NCI-H1436 treated with DMSO at 0.1 percent for 48 hours (cell line): Measurements from ENCODE around the gene BABAM1.

ENCODE experiments used
- DNase-seq: peaks from one replicate; lab custom pipeline; 2025; lab: John Stamatoyannopoulos, UW

Gene BABAM1

GRCh38 chr19:17266975-17267788, at the start of gene BABAM1:
TSS of gene BABAM1 (plus strand) at chr19:17267443. CDS start at chr19:17268807, 1,364 bp downstream.
- DNase-seq = peak; percentile 98

DNA sequence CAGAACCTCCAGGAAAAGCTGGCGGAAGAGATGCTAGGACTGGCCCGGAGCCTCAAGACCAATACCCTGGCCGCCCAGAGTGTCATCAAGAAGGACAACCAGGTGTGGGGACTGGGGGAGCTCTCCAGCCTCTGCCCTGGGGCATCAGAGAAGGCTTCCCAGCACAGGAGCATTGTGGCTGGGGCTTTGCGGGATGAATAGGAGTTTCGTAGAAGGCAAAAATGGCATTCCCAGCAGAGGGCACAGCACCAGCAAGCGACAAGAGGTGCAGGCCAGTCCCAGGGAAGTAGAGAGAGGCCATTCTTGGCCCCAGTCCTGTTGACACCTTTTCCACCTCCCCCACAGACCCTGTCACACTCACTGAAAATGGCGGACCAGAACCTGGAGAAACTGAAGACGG, 48.0 kb upstream of the BABAM1 start:
- DNase-seq = no peak

DNA sequence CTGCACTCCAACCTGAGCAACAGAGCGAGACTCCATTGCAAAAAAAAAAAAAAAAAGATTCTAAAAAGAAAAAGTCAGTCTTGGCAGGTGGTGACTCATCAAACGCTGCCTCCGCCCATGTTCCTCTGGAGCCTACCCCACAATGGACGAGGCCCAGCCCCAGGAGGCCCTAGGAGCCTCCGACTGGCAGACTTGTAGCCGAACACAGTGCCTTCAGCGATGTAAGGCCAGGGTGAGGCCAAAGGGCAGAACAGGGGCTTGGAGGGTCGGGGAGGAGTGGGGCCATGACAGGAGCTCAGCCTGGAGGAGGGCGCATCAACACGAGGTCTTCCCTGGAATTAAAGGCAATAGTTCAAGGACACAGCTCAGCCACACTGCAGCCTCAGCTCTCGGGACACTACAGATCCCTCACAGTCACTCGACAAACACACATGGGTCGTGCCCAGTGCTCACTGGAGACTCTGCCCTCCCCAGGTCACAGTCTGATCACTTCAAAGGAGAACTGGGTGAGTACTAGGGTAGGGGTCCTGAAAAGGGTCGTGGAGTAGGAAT, 47.0 kb upstream of the BABAM1 start:
- no peak for DNase-seq

GRCh38 chr19:17225053-17225452, 42.2 kb upstream of the BABAM1 start:
- no peak for DNase-seq

- peak; percentile 90 for DNase-seq
Observed at GRCh38 chr19:17226002-17226933, 41.0 kb upstream of the BABAM1 start, which contains the start of gene OCEL1. TSS of gene OCEL1 (plus strand) at chr19:17226226. CDS start at chr19:17226248, 22 bp downstream.

- DNase-seq = no peak
Observed at GRCh38 chr19:17227798-17228367, 39.4 kb upstream of the BABAM1 start.

DNA sequence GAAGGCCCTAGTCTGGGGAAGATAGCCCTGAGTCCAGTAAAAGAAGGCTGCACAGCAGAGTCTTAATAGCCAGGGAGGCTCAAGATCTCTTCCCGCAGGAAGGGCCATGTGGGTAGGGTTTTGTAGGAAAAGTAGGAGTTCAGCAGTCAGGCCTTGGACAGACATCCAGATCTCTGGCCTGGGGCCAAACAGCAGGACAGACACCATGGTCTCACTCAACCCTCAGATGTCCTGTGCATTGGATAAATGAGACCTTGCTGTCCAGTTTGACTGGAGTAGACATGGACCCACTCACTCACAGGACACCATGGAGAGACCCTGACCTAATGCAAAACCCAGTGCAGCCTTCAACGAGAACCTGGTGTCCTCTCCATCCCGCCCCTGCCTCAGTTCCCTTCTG, 37.4 kb upstream of the BABAM1 start:
- no peak for DNase-seq

- DNase-seq = no peak
Observed at GRCh38 chr19:17232258-17232657, 35.0 kb upstream of the BABAM1 start.

DNA sequence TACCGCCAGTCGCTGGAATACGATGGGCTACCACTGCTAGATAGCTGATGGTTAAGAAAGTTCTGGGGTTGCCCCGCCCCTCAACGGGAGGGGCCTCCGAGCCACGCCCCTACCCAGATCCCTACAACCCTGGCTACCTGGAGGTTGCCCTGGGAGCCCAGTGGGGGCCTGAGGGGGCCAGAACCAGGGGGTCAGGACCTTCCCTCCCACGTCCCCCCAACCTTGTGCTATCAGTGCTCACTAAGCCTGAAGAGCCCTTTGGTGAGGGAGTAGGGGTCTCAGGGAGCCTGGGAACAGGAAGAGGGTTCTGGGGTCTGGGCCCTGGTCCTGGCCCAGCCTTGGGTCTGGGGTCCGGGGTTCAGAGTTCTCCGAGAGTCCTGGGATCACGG, 32.3 kb upstream of the BABAM1 start:
- no peak for DNase-seq

DNA sequence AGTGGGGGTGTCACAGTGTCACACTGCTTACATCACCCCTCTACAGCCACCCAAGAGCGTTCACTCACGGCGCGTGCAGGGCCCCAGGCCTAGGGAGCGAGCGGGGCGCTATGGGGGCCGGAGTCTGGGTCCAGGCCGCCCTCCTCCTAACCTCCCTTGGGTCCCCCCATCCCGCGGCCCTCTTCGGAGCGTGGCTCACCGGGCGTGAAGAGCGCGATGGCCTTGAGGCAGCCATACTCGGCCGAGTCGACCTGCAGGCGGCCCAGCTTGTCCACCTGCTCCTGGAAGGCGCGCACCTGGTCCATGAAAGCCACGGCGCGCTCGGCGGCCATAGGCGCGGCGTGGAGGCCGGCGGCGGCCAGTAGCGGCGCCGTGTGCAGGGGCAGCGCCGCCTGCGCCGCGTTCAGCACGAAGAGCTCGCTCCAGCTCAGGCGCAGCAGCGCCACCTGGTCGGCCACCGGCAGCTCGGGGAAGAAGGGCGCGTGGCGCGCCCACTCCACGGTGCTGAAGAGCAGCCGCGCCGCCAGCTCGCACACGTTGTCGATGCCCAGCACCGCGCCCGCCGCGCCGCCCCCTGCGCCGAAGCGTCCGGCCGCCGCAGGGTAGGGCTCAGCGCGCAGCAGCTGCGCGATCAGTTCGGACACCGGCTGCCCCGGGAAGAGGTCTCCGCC, 31.8 kb upstream of the BABAM1 start:
- no peak for DNase-seq

DNA sequence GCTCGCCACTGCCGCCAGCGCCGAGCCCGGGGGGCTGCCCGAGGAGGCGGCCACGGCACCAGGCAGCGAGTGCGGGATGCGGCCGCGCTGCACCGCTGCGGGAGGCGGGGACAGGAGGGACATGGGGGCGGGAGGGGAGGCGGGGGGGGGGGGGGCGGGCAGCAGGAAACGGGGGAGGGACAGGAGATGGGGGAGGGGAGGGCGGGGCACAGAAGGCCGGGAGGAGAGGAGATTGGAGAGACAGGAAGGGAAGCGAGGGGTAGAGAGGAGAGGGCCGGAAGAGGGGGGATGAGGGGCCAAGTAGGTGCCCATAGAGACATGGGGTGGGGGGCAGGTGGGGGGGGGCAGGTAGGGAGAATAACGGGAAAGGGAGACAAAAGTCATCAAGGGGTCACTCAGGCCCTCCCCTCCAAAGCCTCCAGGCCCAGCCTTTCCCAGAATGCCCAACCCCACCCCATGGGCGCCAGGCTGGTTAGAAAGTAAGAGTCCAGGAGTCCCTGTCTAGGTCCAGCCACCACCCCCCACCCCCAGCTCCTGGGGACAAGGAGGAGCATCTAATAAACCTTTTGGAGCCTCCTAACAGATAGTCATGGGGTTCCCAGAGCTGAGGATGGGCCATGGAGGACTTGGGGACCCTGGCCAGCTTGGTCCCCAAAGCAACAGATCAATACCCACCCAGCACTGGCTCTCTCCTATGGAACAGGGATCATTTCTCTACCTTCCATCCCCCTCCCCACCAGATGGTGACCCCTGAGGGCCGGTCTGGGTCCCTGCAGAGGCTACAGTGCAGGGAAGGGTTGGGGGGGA, 31.1 kb upstream of the BABAM1 start:
- DNase-seq = no peak

- DNase-seq = no peak
Observed at GRCh38 chr19:17236811-17237543, 30.3 kb upstream of the BABAM1 start.

- no peak for DNase-seq
Observed at GRCh38 chr19:17237747-17238706, 29.2 kb upstream of the BABAM1 start.

- DNase-seq = no peak
Observed at GRCh38 chr19:17240062-17240752, 27.0 kb upstream of the BABAM1 start.

DNA sequence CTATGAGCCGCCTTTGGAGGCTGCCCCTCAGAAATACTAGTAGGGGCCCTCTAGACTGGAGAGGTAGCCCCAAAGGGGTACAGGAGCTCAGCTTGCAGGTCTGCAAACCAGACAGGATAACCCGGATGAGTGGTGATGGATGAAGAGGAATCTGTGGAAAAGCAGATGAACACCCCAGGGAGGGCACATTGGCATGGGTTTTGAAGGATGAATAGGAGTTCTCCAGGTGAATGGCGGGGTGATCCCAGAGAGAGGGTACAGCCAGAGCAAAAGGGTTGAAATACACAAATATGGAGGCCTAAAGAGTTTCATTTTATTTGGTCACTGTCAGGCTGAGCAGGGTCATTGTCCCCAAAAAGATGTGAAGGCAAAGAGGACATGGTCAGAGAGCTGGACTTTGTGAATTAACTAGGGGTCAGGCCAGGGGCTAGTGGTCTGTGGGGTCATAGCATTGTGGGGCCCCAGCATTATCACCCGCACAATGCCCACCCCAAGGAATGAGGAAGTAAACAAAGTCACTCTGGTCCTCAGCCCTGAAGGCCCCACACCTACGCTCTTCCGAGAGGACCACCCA, 26.3 kb upstream of the BABAM1 start:
- DNase-seq = no peak

GRCh38 chr19:17242431-17243208, 24.6 kb upstream of the BABAM1 start:
- DNase-seq = no peak

- DNase-seq = no peak
Observed at GRCh38 chr19:17243211-17243829, 23.9 kb upstream of the BABAM1 start.
